Caki2 (cell line): ENCODE measurements around the gene RANBP1. TPM values are rescaled to one million over a fixed set of nuclear protein-coding genes. Genes with fewer than 3 reads are reported as not detected.
"Not testable (repeated sequence)": the region's sequence is repeated elsewhere in the genome, so short reads cannot be mapped to it uniquely, and the experiment has no call there.

Source experiments
- DNase-seq: peaks from one replicate; pipeline ENCODE4 v3.0.0-alpha.2; 2015; ENCODE audit warnings: low read depth
- in situ Hi-C: cut with HindIII; loops from 2 replicates; pipeline ENCODE4 v1.10.0; 2016; ENCODE audit warnings: low sequenced_read_pairs, low pct_unique_long_range_greater_than_20kb, mixed read lengths
- total RNA-seq: library from RNA; depleted of rRNA; stranded (reverse); fragments of >200 nt; shearing (Covaris generic); gene quantifications from 2 replicates; pipeline ENCODE4 v1.2.3, GENCODE V29; 2014; ENCODE audit warnings: low replicate concordance

The RANBP1 gene
- total RNA-seq, 1 experiment from 2014 or later: 816 TPM

DNA sequence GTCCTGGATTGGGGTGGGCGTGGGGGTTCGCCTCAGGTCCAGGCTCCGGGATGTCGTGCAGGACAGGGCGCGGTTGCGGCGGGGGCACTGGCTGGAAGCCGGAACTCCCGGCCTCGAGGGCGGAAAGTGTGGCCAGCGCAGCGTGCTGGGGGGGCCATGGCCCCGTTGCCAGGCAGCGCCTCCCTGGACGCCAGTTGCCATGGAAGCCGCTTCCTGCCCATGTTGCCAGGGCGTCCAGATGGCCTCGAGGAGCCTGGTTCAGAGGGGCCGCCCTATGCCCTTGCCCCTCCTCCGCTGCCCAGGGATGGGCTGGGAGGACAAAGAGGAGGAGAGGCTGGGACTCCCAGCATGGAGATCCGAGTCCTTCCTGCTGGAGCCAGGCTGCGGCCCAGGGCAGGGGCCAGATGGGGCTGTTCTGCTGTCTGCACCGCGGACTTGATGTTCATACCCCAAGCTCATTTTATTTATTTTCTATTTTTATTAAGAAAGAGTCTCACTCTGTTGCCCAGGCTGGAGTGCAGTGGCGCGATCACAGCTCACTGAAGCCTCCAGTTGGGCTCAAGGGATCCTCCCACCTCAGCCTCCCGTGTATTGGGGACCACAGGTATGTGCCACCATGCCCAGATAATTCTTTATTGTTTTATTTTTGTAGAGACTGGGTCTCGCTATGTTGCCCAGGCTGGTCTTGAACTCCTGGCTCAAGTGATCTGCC is 39.6 kb downstream of the RANBP1 start:
- in situ Hi-C loops: no loop called here

DNA sequence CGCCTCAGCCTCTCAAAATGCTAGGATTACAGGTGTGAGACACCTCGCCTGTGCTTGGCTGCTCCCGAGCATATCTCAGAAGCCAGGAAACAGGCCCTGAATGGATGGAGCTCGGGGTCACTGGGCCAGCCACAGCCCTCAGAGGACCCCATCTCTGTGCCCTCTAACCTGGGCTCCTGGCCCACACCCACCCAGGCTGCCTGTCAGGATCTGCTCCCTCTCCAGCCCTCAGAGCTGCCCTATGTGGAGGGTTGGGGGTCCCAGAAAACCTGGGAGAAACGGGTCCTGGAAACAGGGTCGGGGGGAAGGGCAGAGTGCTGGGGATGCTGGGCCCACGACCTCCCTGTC is 40.1 kb downstream of the RANBP1 start:
- in situ Hi-C loops: no loop called here
- no peak for DNase-seq

More for the DNA sequence above, 39.6 kb downstream of the RANBP1 start:
- no peak for DNase-seq

DNA sequence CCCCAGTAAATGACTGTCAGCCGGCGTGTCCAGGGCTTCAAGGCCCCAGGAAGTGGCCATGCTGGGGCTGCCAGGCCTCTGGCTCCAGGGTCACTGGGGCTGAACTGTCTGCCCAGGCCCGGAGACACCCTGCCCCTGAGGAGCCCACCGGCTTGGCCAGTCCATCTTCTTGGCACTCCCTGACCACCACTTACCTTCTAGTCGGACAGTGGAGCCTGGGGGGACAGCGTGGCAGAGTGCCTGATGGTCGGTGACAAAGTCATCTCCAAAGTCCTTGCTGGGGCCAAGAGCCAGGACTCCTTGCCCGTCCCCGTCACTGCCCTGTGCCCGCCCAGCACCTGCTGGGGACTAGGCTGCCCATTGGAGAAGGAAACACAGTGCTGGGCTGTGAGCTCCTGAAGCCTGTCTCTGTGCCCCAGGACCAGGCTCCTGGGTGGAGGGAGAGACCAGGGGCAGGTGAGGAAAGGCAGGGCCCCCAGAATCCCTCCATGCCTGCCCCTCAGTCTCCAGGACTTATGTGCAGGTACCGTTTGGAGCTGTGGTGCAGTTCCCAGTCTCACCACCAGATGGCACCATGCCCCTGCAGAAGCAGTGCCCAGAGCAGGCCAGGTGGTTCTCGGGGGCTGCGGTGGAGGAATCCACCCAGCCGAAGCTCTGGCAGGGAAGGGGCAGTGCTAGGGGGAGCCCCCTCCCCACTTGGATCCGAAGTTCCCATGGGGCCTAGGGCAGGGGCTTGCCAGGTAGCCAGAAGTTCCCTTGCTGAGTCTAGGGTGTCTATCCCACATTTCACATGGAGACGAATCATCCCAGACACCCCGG is 40.9 kb downstream of the RANBP1 start:
- peak; percentile 69 for DNase-seq
- in situ Hi-C loops: no loop called here

DNA sequence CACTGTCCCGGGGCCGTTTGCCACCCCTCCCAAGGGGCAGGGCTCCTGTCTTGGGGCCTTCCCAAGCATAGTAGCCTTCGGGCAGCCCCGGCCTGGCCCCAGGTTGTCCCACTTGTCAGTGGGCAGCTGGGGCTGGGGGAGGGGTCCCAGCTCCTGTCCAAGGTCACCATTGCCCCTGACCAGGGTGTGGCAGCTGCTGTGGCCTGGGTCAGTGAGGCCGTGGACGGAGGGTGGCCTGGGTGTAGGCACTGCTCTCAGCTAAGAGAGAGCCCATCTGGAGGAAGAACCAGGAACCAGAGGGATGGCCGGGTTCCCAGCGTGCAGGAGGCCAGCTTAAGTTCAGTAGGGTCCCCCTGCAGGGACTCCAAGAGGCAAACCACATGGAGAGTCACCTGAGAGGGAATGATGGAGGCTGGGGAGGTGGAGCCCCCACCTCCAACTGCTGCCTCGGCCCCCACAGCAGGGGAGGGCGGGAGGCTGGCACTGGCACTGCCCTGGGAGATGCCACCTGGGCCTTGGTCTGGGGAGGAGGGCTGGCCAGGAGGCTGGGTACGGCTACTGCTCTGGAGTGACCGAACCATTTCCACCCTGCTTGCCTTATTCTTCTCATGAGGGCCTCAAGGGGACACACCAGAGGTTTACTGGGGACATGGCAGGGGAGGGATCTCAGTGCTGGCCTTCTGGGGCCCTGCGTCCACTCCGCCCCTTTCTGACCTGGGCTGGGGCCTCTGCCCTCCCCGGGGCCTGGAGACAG is 41.7 kb downstream of the RANBP1 start:
- DNase-seq: no peak
- in situ Hi-C loops: no loop called here

DNA sequence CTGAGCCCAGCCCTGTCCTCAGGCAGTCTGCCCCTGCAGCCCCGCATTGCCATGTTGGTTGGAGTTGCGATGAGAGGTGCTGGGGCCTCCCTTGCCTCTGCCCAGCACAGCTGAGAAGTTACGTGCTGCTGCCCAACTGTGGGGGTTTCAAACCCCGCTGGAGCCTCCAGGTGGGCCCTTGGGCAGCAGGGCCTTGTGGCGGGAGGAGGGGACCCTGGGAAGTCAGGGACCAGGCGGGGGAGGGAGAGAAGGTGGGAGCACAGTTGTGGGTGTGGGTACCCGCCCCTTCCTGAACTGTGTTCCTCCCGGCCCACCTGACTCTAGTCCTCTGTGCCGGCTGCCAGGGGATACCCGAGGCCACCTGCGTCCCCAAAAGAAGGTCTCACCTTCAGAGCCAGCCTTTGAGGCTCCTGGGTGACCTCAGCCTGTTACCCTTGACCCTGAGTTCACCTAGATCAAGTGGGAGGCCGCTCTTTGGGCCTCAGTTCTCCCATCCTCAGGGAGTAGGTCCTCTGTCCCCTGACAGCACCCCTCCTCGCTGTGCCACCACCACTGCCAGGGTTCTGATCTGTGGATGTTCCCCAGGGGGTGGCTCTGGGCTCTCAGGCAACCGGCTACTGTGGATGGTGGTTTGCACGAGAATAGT is 42.6 kb downstream of the RANBP1 start:
- in situ Hi-C loops: no loop called here
- DNase-seq: no peak

DNA sequence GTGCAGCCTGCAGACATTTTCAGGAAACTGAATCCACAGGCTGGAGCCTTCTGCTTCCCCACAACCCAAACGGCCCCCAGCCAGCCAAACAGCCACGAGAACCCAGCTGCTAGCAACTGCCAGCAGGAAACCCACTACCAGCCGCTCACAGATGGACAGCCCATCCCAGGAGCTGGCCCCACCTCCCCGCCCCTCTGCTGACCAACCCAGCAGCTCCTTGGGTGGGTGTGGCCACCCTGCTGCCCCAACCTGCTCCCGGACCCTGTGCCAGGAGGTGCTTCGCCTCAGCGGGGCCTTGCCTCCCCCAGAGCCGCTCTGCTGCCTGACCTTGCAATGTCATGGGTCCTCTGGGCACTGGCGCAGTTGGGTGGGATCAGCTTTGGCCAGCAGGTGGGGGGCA is 43.2 kb downstream of the RANBP1 start:
- in situ Hi-C loops: no loop called here
- DNase-seq: no peak

DNA sequence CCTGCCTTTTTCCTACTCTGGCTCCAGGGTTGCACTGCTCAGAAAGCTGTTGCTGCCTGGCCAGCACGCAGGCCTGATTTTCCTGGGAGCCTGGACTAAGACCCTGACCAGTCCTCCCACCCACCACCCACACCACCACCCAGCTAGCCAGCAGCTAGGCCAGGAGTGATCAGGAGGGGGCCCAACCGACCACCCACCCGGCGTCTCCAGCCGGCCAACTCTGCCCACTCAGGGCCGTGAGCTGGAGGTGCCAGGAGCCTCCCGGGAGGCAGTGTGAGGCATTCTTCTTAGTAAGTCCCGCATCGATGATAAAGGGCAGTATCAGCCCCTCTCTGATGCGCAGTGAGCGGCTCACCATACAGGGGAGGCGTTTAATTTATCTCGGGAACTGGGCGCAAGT is 43.6 kb downstream of the RANBP1 start:
- in situ Hi-C loops, DNase-seq: not testable (repeated sequence)

DNA sequence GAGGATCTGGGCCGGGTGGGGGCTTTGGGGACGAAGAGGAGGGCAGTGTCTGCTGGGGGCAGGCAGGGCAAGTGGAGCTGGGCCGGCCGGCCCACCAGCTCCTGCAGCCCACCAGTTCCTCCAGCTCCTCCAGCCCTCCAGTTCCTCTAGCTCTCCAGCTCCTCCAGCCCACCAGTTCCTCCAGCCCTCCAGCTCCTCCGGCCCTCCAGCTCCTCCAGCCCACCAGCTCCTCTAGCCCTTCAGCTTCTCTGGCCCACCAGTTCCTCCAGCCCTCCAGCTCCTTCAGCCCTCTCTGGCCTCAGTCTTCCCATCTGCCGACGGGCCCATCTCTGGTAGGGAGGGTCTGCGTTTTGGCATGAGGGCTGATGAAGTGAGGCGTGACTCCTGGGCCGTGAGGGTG is 44.1 kb downstream of the RANBP1 start:
- in situ Hi-C loops: no loop called here

DNA sequence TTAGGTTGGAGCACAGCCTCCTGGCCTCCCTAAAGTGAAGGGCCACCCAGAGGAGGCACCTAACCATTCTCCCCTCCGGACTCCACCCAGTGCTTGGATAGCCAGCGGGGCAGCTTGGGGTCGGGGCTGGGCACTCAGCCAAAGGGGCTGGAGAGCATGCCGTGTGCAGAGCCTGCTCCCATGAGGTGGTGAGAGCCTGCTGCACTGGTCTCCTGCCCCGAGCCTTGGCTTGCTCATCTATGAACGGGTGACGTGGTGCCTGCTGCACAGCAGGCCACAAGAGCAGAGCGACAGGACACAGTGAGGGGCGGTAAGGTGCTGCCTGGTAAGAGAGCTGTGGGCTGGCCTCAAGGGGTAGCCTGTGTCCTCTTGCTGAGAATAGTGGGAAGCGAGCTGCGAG is 49.0 kb downstream of the RANBP1 start:
- no peak for DNase-seq
- in situ Hi-C loops: no loop called here

More for the DNA sequence above, 44.1 kb downstream of the RANBP1 start:
- no peak for DNase-seq

DNA sequence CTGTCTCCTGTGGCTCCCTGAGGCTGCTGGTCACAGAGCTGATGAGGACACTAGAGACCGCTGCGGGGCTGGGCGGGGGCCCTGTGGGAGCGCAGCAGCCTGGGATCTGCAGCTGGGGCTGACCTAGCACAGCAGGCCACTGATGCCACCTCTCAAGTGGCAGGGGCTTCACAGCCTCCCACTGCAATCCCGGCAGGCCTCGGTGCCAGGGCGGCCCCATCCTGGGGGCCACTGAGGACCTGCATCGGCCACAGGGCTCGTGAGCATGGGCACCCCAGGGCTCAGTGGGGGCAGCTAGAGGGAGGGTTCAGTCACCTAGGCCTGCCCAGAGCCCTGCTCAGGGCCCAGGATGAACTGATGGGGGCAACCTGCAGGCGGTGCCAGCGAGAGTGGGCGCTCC is 49.5 kb downstream of the RANBP1 start:
- DNase-seq: no peak
- in situ Hi-C loops: no loop called here

DNA sequence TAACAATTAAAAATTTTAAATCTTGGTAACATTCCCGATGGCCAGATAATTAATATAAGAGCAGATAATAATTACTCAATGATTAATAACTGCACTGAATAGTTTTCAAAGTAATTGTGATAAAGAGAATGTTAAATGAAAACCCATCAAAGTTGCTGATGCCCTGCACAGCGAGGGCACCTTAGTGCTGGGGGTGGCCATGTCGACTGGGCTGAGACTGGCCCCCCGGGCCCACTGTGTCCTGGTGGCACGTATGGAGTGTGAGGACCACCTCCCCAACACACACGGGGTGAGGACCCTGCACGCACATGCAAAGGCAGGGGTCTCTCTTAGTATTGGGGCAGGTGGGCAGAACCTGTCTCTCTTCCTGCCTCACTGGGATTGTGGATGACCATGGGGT is 50.0 kb downstream of the RANBP1 start:
- no peak for DNase-seq
- in situ Hi-C loops: no loop called here

DNA sequence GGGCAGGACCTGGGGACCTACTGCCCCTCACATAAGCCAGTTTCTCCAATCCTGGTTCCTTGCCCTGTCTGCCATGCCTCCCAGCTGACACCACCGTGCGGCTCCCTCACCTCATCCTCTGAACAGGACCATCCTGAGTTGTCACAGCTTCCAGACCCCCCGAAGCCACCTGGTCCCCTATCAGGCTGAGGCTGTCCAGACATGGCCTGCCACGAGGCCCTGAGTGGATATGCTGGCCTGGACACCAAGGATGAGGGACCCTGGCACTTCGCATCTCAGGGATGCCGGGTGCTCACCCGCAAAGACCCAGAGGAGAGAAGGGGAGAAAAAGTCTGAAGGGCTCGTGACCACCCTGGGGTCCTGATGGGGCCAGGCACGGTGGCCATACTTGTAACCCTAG is 50.8 kb downstream of the RANBP1 start:
- in situ Hi-C loops: no loop called here
- DNase-seq: no peak

DNA sequence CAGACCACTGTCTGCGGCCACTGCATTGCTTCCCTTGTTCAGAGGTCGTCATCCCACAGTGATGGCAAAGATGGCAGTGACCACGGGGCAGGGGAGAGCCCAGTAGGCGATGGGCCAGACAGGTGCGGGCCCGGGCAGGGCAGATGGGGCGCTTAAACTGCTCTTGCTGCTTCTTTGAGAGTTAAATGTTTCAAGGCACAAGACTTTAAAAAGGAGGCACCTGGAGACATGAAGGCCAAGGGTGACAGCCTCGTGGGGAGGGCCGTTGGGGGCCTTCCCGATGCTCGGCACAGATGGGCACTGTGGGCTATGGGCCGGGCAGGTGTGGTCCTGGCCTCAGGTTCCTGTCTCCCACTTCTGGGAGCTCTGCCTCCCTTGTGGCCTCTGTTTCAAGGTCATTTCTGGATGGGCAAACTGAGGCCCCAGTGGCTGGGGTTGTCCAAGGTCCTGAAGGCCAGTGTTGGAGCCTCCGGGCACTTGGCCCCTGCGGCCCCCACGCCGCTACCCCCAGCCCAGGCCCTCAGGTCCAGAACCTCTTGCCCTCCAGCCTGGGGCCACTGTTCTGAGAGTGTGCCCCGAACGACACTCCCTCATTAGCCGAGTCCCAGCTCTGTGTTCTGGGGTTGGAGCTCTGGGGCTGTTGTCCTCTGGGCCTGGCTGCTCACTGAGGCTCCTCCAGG is 51.9 kb downstream of the RANBP1 start:
- no peak for DNase-seq
- in situ Hi-C loops: no loop called here

DNA sequence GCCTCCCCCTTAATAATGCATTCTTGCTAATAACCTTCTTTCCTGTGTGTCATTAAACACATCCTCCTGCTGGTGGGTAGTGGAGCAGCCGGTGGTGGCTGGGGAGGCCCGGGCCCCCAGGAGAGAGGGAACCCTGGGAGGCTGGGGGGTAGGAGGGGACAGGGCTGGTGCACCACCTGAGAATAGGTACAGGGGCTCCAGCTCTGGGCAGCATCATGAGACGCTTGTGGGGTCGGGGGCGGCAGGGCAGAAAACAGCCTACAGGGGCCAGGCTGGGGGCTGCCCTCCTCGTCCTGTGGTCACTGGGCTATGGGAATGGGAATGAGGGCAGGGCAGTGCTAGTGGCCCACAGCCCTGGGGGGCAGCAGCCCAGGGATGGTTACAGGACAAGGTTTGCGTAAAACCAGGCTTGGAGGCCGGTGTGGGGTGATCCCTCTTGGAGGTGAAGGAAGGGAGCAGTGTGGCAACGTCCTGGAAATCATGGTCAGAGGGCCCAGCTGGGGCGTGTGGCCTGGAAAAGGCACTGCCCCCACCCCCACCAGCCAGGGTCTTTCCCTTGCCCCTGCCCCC is 53.4 kb downstream of the RANBP1 start:
- in situ Hi-C loops: no loop called here
- DNase-seq: no peak

DNA sequence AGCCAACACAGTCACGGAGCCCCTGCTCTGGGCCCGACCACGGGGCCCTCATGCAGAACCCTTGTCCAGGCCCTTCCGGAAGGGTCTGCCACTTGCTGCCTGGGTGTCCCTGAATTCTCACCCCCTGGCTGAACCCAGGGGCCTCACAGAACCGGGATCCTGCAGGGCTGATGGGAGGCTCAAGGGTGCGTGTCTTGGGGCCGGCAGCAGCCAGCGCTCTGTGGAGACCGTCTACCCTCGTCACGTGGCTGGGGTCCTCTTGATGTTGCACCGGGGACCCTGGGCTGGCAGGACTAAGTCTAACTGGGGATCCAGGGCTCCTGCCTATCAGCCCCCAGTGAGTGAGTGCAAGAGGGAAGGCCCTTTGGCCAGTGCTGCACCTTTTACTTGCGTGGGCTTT is 54.3 kb downstream of the RANBP1 start:
- in situ Hi-C loops: no loop called here
- no peak for DNase-seq

DNA sequence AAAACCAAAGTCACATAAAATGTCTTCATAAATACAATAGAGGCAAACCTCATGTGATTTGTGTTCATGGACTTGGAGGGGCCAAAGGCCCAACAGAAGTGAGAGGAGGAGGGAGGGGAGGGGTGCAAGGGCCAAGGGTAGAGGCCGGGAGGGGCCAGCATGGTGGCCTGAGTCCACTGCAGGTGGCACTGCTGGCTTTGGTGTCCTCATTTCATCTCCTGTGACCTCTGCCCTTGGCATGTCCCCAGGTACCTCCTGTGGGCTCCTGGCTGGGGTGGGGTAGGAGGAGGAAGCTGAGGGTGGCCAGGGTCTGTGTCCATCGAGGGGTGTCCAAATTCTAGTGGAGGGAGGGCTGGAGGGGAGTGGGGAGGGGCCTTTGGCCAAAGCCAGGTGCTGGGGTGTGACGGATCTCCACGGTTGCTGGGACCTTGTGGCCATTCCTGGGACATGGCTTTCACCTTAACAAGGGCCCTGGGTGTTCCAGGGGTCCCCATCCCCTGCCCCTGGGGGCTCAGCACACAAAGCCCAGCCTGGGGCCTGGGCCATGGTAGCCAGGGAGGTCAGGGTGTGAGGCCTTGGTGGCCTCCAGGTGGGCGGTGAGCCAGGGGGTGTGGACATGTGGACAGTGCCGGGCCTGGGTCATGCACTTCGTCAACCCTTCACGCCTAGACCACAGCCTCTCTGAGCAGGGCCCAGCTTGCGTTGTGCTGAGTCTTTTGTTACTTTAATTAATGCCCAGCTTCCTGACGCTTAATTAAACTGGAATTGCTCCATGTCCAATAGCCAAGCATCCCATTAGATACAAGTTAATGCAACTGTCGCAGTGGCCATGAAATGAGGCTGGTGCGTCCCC is 55.6 kb downstream of the RANBP1 start:
- no peak for DNase-seq
- in situ Hi-C loops: no loop called here

DNA sequence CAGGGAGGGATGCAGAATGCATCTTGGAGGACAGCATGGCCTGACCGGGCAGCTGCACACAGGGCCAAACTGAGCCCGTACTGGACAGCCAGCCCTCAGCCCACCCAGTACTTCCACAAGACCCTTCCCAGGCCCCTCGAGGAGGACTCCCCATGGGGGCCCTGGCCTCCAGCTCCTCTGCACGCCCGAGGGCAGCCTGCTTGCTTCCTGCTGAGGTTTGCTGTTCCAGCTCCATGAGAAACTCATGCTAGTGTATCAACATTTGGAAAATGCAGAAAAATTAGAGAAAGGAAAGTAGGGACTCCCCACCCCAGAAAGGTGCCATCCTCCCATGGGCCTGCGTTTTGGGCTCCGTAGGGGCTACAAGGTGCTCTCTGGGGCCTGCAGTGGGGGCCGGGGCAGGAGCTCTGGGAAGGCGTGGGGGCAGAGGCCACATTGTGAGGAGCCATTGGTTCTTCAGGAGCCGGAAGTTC is 56.3 kb downstream of the RANBP1 start:
- no peak for DNase-seq
- in situ Hi-C loops: no loop called here
